Measurements from ENCODE around the gene ATF2. TPM values are rescaled to one million over a fixed set of nuclear protein-coding genes. Genes with fewer than 3 reads are reported as not detected.

ATF2 gene, protein sequence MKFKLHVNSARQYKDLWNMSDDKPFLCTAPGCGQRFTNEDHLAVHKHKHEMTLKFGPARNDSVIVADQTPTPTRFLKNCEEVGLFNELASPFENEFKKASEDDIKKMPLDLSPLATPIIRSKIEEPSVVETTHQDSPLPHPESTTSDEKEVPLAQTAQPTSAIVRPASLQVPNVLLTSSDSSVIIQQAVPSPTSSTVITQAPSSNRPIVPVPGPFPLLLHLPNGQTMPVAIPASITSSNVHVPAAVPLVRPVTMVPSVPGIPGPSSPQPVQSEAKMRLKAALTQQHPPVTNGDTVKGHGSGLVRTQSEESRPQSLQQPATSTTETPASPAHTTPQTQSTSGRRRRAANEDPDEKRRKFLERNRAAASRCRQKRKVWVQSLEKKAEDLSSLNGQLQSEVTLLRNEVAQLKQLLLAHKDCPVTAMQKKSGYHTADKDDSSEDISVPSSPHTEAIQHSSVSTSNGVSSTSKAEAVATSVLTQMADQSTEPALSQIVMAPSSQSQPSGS
- total RNA-seq, result 51.2 TPM
- long read RNA-seq, full-length matches to known transcripts, result 40 of 52 reads
- long read RNA-seq, partial matches to known transcripts, result 4 of 52 reads
- long read RNA-seq, other reads (novel, unspliced or antisense), result 8 of 52 reads

GRCh38 chr2:175167792-175168563, at the start of gene ATF2:
ATF2 (minus strand) TSS chr2:175168203; CDS start chr2:175136443, 31,760 bp downstream.
- Histone ChIP-seq H3K4me3 (peak within 1 kb of the TSS; percentile 73), H3K27ac (peak within 1 kb of the TSS; percentile 86), H3K9me3 (no peaks in the 10 kb centered on the region), H3K4me1 (peaks cover 18% of the 10 kb centered on the region), H3K36me3 (no peaks in the 10 kb centered on the region), H3K27me3 (no peaks in the 10 kb centered on the region)
- DNase-seq, result peak; percentile 99
- TF ChIP-seq CTCF (IDR thresholded peaks at IDR 0.05), result no peak
- intact Hi-C loops (cut with DNase I), result no loop called here
- peak; percentile 98 for ATAC-seq

- TF ChIP-seq CTCF (IDR thresholded peaks at IDR 0.05), result no peak
- ATAC-seq (no peak), DNase-seq (no peak)
- Histone ChIP-seq H3K27me3 (no peaks in the 10 kb centered on the region), H3K9me3 (no peaks in the 10 kb centered on the region), H3K36me3 (no peaks in the 10 kb centered on the region), H3K4me3 (no peak overlapping the region), H3K4me1 (no peaks in the 10 kb centered on the region), H3K27ac (no peak overlapping the region)
- intact Hi-C loops (cut with DNase I), result no loop called here
Measured at GRCh38 chr2:175207741-175208438, 39.9 kb upstream of the ATF2 start.

DNA sequence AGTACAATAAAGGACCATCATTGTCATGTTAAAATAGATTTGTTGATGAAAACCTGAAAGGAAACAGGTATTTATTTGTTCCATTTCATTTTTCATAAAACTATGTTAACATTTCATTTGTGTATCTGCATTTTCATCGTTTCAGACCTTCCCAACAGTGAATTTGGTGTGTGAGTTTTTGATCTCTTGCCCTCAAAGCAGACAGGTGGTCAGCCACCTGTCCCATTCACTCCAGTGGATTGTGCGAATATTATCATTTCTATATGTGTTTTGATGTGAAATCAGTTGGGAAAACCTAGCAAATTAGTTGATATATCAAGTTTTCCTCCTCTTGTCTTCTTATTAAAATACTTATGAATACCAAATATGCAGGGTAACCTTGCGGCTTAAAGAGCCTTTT, 38.9 kb upstream of the ATF2 start:
- TF ChIP-seq CTCF (IDR thresholded peaks at IDR 0.05), result no peak
- H3K27ac ChIP-seq, result no peak overlapping the region
- peaks cover 1% of the 10 kb centered on the region for H3K27me3 ChIP-seq
- DNase-seq, result no peak
- H3K36me3 ChIP-seq, result no peaks in the 10 kb centered on the region
- H3K4me3 ChIP-seq, result no peak overlapping the region
- H3K4me1 ChIP-seq, result no peaks in the 10 kb centered on the region
- ATAC-seq, result no peak
- intact Hi-C loops (cut with DNase I), result no loop called here
- no peaks in the 10 kb centered on the region for H3K9me3 ChIP-seq

DNA sequence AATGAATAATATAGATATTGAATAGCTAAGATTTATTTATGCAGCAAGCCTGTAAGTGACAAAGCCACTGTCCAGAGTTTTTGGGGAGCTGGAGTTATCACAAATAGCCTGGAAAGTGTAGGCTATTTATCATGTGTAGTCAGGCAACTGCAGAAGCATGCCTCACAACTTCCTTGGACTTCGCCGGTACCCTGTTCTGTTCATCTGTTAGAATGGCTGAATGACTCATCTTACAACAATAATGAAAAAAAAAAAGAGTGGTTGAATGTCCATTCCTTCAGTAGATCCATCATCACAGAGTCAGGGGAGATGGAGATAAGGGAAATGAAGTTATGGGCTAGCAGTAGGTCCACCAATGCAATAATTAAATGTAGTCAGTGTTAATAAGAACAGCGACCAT, 37.5 kb upstream of the ATF2 start:
- H3K4me1 ChIP-seq, result no peaks in the 10 kb centered on the region
- H3K36me3 ChIP-seq, result no peaks in the 10 kb centered on the region
- H3K9me3 ChIP-seq, result no peaks in the 10 kb centered on the region
- ATAC-seq (no peak), DNase-seq (no peak)
- TF ChIP-seq CTCF (IDR thresholded peaks at IDR 0.05), result no peak
- no peak overlapping the region for H3K27ac ChIP-seq
- no peak overlapping the region for H3K4me3 ChIP-seq
- intact Hi-C loops (cut with DNase I), result no loop called here
- H3K27me3 ChIP-seq, result peaks cover 7% of the 10 kb centered on the region

Data from upper lobe of right lung (tissue), 1 donor.